HG03439 (cell line): Measurements from ENCODE around the gene SEC11A.

Experiments
- ATAC-seq: cut with Tn5 transposase; IDR thresholded peaks from one replicate; pipeline ENCODE4 v1.9.1; 2021; ENCODE audit warnings: mild to moderate bottlenecking, moderate library complexity; ENCODE audit not compliant: unreplicated experiment

The SEC11A gene

DNA sequence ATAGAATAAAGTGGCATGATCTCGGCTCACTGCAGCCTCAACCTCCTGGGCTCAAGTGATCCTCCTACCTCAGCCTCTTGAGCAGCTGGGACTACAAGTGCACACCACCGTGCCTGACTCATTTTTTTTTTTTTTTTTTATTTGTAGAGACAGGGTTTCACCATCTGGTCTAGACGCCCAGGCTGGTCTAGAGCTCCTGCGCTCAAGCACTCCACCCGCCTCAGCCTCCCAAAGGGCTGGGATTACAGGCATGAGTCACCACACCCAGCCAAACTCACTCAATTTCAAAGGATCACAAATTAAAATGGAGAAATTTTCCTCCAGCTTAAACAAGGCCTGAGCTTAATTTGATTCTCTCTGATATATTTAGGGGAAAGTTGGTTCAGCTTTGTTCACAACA is 30.6 kb downstream of the SEC11A start:
- no peak for ATAC-seq

DNA sequence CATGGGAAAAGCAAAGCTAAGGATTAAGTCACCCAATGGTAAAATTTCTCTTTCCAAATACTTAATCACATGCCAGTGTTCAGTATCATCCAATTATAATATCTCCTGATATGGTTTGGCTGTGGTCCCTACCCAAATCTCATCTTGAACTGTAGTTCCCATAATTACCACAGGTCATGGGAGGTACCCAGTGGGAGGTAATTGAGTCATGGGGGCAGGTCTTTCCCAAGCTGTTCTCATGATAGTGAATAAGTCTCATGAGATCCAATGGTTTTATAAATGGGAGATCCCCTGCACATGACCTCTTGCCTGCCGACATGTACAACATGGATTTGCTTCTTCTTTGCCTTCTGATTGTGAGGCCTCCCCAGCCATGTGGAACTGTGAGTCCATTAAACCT is 31.8 kb downstream of the SEC11A start:
- no peak for ATAC-seq

DNA sequence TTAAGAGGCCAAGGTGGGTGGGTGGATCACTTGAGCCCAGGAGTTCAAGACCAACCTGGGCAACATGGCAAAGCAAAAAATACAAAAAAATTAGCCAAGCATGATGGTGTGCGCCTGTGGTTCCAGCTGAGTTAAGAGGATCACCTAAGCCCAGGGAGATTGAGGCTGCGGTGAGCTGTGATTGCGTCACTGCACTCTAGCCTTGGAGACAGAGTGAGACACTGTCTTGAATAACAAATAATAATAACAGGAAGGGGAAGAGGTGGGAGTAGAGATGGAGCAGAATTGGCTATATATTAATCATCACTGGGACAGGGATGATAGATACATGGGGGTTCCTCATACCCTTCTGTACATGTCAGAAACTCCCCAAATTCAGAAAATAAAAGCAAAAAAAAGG is 34.1 kb downstream of the SEC11A start:
- ATAC-seq, result no peak

DNA sequence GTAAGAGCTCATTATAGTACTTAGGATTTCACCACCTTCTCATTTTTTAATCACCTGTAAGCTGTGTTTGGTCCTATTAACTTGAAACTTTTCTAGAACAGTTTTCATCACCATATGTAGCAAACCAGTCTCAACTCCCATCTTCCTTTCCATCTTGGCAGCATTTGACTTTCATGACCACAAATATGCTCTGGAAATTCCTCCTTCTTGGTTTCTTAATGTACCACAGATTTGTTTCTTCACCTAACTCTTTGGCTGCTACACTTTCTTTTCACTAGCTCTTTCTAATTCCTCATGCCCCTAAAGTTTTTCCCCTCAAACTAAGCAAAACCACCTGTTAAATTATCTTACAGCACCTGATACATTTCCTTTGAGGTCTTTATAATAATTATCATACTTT is 44.7 kb downstream of the SEC11A start:
- no peak for ATAC-seq

DNA sequence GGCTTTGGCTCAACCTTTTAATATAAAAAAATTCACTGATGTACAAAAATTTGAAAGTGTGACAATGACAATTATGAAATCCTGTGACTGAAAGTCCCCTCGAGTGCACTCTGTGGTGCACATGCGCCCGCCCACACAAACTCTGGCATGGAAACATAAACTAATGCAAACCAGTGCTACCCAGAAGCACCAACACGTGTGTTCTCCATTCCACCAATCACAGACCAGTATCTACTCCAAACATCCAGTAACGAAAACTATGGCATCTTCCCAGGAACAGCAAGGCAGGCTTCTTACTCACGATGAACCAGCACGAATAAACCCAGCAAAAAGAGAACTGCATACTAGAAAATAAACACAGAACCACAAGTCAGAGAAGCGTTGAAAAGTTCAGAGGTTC is 46.2 kb downstream of the SEC11A start:
- no peak for ATAC-seq

DNA sequence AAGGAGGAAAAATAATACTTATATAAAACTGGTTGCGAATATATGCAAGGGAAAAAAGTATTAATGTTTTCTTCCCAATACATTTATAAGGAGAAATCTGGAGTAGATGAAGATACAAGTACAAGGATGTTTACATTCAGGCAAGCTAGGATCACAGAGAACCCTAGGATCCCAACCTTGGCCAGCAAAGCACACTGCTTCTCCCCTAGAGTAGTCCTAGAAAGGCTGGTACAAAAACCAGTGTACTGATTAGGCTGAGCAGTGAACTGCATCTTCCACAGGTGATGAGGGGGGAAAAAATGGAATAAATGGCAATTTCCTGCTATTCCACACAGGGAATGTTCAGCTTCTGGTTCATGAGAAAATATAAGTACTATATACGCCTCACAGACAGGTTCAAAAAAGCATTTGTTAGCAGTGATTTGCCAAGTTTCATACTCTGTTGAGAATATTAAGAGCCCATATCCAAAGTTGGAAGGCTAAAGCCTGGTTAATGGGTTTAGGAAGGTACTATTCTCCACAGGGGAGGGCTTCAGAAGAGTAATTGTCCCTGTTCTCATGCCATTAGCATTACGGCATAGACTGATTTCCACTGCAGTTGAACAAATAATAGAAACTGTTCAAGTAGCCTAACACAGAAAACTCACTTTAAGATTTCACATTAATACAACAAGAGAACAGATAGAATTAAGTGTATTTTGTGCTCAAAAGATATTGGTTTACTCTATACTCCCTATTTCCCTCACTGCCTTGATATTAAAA is 47.5 kb downstream of the SEC11A start:
- ATAC-seq, result no peak

DNA sequence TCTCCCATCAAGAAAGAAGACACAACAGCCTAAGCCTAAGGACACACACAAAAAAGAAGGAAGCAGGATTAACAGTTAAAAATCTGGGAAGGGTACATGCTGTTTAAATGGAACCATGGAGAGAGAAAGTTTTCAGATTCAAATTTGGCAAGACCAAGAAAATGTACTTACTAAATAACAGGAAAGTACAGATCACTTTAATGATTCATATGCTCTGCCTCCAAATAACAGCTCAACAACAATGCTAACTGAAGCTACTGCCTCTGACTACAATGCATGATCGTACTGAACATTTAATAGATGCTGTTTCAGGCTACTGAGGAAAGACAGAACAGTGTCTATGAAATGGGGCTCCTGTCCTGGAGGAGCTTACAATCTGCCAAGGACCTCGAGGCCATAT is 49.6 kb downstream of the SEC11A start:
- no peak for ATAC-seq

DNA sequence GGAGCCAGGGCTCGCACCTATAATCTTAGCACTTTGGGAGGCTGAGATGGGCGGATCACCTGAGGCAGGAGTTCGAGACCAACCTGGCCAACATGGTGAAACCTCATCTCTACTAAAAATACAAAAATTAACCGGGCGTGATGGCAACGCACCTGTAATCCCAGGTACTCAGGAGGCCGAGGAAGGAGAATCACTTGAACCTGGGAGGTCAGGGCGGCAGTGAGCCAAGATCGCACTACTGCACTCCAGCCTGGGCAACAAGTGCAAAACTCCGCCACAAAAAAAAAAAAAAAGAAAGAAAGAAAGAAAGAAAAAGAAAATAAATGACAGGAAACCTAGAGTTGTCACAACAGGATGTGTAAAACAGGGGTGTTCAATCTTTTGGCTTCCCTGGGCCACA is 54.9 kb downstream of the SEC11A start:
- ATAC-seq, result no peak

DNA sequence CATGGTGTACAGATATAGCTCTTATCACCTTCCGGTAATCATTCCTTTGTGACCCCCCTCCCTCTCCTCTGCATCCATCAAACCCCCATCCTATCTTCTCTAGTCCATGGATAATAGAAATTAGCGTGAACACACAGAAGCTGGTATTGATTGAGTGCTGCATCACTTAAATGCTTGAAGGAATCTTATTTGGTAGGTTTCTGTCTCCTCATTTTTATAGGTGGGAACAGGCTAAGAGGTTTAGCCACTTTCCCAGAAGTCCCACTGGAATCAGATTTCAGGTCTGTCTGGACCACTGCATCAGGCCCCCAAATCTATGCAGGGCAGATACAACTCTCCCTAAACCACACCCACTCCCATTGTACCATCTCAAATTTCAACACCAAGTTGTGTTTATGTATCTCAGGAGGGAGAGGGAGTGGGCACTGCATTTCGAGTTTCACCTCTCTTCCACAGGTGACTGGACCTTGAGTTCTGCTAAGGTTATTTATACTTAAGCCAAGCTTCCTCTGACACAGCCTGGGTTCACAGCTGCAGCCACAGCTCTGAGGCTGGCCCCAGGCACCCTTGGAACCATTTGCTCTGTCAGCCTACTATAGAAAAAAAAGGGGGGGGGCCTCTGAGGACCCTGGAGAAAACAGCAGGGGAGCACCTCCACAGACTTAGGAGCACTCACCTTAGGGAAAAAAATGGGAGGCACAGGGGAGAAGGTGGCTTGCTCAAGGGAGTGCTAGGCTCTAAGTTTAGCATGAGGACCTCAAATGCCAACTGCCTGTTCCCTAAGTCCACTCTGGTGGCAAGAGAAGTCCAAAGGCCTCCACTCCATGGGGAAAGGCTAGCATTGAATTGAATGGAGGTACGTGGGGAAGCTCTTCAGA is 55.8 kb downstream of the SEC11A start:
- ATAC-seq, result no peak

DNA sequence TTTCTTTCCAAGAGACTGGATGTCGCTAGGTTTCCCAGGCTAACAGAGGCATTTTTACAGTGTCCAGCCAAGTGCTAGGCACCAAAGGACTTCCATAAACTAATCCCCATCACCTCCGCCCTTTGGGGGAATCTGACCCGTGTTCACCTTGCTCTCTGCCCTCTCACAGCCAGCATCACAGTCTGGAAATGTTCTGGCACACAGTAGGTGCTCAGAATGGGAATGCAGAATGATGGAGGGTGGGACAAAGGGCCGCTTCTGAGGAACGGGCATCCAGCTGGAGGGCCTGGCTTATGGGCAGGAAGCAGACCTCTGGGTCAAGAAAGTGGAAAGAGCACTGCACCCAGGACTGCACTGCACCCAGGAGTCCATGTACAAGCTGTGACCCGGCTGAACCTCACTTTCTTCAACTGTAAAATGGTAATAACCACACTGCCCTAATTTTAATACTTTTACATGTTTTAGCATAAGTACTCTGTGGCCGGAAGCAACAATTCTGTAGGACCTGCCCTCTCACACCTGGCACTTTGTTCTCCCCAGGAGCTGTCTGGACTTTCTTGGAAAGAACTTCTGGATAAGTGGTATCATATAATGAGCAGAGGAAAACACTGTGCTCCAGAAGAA is 57.0 kb downstream of the SEC11A start:
- no peak for ATAC-seq

DNA sequence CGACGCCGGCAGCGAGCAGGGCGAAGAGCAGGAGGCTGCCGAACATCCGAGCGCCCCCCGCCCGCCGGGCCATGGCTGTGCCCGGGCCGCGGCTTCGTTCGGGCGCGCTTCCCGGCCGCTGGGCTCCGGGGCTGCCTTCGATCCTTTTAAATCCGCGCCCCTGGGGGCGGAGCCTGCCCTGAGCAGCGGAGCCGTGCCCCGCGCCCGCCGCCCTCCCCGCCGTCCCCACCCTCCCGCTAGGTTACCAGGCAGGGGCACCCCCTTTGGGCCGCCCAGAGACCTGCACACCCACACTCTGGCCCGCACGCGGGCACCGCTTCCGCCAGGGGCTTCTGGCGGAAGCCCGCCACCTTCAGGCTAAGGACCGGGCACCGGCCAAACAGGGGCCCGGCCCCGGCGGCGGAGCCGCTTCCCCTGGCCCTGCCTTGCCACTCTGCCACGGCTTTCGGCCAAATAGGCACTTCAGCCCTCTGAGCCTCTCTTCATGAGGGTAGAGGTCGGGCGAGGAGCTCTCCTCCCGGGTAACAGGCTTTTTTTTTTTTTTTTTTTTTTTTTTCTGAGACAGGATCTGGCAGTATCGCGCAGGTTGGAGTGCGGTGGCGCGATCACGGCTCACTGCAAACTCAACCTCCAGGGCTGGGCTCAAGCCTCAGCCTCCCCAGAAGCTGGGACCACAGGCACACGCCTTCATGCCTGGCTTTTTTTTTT is 57.7 kb downstream of the SEC11A start, which contains the start of gene NMB:
TSS of gene NMB (minus strand) at position 120 of the 708 bp plus-strand sequence. CDS start at position 73, 47 bp downstream.
- peak; percentile 51 for ATAC-seq

DNA sequence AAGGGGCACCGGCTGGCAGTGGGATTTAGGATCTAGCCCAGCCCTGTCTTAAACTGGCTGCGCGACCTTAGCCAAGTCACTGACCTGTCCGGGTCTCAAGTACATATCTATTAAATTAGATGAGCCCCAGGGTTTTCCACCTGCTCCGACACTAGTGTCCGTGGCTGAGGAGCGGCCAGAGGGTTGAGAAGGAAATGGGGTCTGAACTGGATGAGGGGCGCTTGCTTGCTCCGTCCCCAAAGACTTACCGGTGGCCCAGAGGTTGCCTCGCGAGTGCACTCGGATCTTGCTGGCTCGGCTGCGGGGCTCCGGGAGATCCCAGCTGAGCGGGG is 58.2 kb downstream of the SEC11A start:
- no peak for ATAC-seq

DNA sequence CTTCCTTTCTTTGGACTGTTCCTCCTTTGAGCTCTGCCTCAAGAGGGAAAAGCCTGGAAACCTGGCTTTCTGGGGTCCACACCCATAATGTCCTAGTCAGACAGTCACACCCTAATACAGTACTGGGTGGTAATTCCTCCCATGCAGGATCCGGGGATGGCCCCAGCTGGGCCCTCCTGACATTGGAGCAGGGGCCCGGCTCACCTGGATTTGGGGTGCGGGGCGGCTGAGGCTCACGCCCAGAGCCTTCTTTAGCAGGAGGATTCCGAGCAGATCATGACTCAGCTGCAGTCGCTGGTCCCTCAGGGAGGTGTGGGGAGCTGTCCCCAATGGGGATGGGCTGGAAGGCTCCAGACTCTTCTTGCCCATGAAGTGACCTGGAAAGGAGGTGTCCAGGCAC is 59.0 kb downstream of the SEC11A start:
- ATAC-seq, result no peak

DNA sequence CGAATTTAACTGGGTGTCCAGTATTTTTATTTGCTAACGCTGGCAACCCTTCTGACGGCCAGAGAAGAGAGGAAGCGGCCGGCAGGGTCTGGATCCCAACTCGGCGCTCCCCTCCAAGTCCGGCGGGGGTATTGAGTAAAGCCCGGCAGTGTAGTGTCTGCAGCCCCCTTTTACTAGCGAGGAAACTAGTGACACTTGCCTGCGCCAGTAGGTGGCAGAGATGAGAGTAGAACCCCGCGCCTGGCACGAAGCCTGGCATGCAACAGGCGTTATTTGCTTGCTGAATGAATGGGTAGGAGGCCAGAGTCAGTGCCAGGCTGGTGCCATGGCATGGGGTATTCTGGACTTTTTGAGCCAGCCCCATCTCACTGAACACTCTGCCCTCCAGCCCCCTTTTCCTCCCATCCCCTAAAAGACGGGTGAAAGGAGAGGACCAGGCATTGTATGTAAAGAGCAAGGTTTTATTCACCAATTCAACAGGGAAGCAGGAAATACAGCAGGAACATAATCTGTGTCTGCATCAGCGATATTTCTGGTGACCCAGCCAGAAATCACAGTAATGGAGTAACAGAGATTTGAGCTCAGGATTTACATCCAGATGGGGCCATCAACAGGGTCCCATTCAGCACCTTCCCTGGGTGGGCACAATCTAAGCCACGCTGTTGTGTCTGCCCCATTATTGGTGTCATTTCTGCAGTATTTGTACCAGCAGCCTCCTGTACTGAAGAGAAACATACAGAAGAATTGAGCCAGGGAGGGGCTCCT is 61.1 kb downstream of the SEC11A start:
- no peak for ATAC-seq

DNA sequence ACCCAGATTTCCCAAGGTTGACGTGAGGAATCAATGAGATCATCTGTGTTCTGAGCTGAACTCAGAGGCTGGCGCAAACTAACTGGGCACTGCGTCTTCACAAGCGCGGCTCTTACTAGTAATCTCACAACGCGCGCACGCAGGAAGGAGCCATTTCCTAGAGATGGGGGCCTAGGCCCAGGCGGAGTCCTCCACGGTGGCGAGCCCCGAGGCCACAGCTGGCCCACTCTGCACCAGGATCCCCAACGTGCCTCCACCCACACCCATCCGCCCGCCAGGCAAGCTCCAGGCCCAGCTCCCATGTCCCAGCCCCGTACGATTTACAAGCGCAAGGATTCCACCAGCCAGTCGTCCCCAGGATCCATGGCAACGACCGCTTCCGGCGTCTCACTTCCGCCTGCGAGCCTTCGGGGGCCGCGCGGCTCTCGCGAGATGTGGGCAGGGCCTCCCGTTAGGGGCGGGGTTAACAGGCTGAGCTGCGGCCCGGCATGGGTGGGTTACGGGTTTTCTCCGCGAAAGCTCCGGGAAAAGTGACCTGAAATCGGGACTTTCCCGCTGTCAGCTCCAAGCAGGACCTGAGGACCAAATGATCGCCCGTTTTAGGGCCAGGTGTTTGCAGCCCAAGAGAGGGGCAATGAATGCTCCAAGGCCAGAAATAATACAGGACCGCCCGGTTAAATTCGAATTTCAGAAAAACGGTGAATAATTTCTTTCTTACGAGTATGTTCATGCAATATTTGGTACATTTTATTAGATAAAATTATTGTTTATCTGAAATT is 61.8 kb downstream of the SEC11A start, which contains the start of gene WDR73:
TSS of gene WDR73 (minus strand) at position 374 of the 779 bp plus-strand sequence. CDS start at position 365, 9 bp downstream.
- peak; percentile 82 for ATAC-seq

DNA sequence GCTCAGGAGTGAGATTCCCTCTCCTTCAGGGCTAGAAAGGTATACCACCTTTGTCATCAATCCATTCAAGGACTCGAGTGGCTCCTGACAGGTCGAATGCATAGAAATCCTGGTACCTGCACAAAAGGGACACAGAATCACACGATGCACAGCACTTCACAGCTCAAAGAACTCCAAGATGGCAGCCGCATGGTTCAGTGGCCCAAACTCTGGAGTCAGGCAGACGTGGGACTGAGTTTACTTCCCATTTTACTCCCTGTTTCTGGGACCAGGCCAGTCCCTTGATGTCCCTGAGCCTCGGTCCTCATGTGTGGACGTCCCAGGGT is 62.4 kb downstream of the SEC11A start:
- ATAC-seq, result no peak

DNA sequence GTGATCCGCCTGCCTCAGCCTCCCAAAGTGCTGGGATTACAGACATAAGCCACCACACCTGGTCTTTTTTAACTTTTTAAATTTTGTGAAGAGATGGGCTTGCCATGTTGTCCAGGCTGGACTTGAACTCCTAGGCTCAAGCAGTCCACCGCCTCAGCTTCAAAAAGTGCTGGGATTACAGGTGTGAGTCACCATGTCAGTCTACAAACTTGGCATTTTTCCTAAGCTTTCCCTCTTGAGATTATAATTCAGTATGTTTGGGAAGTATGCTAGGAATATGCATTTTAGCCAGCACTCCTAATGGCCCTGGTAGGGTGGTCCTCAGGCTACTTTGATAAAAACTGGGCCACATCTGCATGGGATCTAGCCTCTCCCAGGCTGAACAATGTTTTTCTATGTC is 66.2 kb downstream of the SEC11A start:
- no peak for ATAC-seq

DNA sequence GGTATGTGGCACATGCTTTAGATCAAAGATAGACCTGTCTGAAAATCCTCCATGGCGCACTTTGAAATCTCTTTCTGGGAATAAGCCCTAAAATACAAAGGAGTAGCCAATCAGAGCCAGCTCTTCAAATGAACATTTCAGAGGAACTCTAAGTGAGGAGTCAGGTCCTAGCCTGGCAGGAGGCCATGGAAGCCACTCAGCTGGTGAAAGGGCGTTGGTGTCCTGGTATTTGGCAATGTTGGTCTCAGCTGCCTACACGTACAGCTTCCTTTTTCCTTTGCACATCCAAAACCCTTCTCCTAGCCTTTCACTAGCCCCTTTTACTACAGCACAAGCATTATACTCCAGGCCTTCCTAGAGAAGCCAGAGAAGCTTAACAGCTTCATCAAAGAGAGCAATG is 67.4 kb downstream of the SEC11A start:
- ATAC-seq, result no peak

DNA sequence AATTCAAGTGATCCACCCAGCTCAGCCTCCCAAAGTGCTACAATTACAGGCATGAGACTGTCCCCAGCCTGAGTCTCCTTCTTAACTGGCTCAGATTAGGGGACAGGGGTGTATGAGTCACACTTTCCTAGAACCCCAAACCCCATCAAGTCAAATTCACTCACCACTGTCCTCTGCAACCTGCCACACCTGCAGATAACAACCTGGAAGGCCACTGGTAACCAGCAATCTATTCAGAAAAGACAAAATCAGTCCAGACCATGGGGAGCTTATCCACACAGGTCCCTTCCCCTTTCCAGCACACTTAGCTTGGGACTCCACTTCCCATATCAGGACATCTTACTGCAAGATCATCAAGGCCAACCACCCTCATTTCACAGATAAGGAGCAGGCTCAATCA is 68.2 kb downstream of the SEC11A start:
- ATAC-seq, result no peak

DNA sequence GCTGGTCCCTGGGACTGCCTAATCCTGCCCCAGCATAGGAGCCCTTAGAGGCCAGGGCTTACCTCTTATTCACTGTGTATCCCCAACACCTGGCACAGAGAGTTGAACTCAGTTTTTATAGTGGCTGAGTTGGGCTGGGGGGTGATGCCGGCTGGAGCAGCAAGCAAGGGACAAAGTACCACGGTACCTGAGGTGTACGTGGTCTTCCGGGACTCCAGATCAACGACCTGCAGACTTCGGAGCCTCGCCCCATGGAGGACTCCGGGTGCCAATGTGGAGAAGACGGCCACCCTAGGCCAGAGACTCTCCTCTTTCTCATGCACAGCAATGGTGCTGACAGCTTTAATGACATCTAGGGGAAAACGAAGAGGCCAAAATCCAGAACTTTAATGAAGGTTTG is 69.9 kb downstream of the SEC11A start:
- ATAC-seq, result no peak
